ENCODE results near the gene AK1.

Gene AK1

GRCh38 chr9:127877566-127877998, at the start of gene AK1:
Gene AK1, minus strand, starts transcription at chr9:127877675. Its CDS starts 3,058 bp downstream, at chr9:127874617.
- ATAC-seq = no peak

DNA sequence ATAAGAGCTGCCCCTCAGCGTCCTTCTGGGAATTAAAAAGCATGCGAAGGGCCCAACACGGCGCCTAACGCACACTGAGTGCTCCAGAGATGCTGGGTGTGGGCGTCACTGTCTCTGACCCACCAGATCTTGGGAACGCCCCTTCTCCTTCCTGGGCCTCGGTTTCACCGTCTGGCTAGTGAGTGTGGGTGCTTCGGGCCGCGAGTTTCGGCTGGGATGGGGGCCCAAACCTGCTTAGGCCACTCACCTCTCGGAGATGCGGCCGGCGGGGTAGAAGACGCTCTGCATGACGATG, 49.4 kb upstream of the AK1 start:
- peak in 1 of 2 donors; percentile 4 for ATAC-seq

- no peak for ATAC-seq
Observed at GRCh38 chr9:127925959-127926905, 48.8 kb upstream of the AK1 start.

GRCh38 chr9:127924736-127925444, 47.4 kb upstream of the AK1 start:
- no peak for ATAC-seq

GRCh38 chr9:127923771-127924170, 46.3 kb upstream of the AK1 start:
- no peak for ATAC-seq

DNA sequence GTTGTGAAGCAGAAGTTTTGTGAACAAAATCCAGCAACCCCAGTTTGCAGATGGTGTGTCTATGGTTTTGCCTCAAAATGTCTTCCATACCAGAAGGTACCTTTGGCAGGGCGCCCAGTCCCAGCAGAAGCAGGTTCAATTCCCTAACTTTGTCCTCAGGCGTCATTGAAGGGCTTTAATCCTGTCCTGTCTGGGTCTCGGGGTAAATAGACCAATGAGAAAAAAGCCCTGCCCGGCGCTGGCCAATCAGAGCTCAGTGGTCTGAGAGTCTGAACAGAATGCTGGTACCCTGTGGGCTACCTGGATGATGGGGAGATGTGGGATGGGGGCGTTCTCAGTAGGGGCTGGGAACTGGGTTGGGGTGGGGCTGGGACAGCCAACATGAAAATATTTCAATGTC, 45.6 kb upstream of the AK1 start:
- ATAC-seq = no peak

- ATAC-seq = peak; percentile 40 to 50
Observed at GRCh38 chr9:127921557-127922120, 44.2 kb upstream of the AK1 start.

DNA sequence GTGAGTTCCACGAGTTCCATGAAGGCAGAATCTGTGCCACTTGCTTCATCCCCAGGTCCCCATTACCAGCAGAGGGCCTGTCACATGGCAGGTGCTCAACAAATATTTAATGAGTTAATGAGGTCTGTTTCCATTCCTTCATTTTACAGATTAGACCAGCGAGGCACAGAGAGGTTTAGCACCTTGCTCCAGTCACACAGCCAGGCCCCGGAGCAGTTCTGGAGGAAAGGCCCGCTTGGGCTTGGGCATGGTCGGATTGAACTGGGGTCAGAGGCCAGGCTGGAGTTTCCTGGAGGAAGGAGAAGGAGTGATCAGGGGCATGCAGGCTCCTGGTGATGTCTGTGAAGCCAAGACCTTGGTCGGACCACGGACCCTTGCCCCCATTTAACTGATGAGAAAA, 43.3 kb upstream of the AK1 start:
- ATAC-seq = no peak

GRCh38 chr9:127919253-127919815, 41.9 kb upstream of the AK1 start:
- ATAC-seq = no peak

GRCh38 chr9:127918183-127919107, 41.0 kb upstream of the AK1 start:
- no peak for ATAC-seq

- ATAC-seq = no peak
Observed at GRCh38 chr9:127917603-127918002, 40.1 kb upstream of the AK1 start.

DNA sequence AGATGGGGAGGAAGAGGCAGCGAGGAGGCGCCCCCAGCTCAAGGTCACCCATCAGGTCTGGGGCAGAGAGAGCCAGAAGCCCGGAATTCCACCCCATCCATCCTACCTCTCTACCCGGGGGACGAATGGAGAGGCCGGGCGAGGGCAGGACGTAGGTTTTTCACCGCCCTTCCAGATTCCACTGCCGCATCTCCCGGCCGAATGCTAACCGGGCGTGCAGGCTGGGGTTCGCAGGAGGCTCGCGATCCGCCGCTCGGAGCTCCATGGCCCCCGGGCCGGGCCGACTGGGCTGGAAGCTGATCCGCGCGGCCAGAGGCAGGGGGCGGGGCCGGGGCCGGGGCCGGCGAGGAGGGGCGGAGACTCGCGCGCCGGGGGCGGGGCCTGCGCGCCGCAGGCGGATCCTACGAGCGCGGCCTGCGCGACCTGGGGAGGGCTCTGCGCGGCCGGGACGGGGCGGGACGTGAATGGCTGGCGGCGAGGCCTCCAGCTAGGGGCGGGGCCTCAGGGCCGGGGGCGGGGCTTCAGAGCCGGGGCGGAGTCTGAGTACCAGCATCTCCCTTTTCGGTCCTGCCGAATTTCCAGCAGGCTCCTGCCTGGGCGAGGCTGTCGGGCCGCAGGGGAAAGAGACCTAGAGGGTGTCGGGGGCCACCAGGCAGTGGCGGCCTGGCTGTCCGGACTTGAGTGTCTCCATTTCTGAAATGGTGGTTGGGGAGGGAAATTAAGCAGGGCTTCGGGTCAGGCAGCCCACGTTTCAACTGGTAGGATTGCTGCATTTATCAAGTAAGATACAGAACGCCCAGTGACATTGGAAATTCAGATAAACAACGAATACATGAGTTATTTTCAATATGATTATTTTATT, 39.5 kb upstream of the AK1 start, which contains the start of gene ST6GALNAC4:
Gene ST6GALNAC4, minus strand, starts transcription at position 322 of the 862 bp plus-strand sequence. CDS start 622 bp downstream, outside the sequence.
- peak; percentile 93 to 96 for ATAC-seq

- no peak for ATAC-seq
Observed at GRCh38 chr9:127915801-127916719, 38.6 kb upstream of the AK1 start.

DNA sequence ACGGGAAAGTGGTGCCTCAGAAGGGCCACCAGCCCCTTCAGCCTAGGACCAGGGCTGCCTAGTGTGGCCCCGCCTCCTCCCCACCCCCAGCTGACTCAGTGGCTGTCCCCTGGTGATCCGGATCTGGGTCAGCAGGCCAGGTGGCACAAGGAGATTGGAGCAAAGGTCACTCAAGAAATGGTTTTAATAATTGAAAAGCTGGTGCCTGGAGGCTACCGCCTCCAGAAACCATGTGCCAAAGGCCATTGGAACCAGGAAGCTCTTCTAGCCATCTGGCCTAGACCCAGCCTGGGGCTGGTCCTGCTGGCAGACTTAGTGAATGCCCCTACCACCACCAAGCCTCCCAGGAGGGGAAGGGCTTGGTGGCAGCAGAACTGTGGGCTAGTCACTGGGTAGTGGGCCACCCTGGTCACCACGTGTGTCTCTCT, 37.9 kb upstream of the AK1 start:
- no peak for ATAC-seq

DNA sequence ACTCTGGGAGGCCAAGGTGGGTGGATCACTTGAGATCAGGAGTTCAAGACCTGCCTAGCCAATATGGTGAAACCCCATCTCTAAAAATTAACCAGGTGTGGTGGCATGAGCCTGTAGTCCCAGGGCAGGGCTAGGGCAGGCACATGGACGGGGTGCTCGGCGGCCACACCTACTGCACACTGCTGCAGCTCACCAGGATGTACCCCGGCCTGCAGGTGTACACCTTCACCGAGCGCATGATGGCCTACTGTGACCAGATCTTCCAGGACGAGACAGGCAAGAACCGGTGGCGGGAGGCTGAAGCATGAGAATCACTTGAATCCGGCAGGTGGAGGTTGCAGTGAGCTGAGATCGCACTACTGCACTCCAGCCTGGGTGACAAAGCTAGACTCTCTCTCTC, 36.2 kb upstream of the AK1 start:
- ATAC-seq = no peak

DNA sequence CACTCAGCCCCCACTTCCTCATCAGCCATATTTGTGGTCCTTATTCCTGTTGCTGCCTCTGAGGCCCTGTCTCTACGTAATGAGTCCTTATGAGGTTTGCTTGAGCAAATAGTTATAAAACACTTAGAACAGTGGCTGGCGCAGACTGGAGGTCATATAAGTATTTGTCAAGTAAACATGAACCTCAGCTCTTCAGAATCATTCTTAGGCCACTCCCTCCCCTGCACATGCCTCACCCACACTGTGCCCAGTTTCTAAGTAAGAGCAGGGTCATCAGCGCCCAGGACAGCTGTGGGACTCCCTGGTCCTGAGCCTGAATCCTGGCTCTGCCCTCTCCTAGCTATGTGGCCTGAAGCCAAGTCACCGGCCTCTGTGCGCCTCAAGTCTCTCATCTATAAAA, 35.4 kb upstream of the AK1 start:
- ATAC-seq = no peak

- no peak for ATAC-seq
Observed at GRCh38 chr9:127912296-127912695, 34.8 kb upstream of the AK1 start.

GRCh38 chr9:127910613-127911205, 33.2 kb upstream of the AK1 start:
- no peak for ATAC-seq

GRCh38 chr9:127909839-127910273, 32.4 kb upstream of the AK1 start:
- ATAC-seq = no peak

DNA sequence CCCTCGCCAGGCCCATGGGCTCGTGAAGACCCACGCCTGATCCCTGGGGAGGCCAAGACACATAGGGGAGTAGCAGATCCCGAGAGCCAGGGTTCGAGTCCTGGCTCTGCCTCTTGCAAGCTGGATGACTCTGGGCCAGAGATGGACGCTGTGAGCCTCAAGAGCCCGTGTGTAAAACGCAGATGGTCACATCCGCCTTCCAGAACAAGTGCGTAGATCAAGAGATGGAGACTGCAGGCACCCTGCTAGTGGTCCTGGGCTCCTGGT, 31.1 kb upstream of the AK1 start:
- no peak for ATAC-seq
